Fibroblast of lung (primary cell): ENCODE results near the gene PTPN13. TPM values are rescaled to one million over a fixed set of nuclear protein-coding genes. Genes with fewer than 3 reads are reported as not detected.

ENCODE experiments used
- DNase-seq, 2 donors: peaks; one replicate each; pipeline versions ENCODE4 v3.0.0 to v3.0.0-alpha.2; 2010; ENCODE audit warnings: low read depth in 2 of 2
- H2AFZ ChIP-seq: 2 replicates; pipeline ENCODE4 v1.5.1; 2012; ENCODE audit warnings: low read length, control low read depth, inconsistent platforms
- H3K27ac ChIP-seq: 2 replicates; pipeline ENCODE4 v1.5.1; 2011; ENCODE audit warnings: low read length, control low read depth; ENCODE audit not compliant: insufficient read depth
- H3K27me3 ChIP-seq: 2 replicates; pipeline ENCODE4 v1.5.1; 2011; ENCODE audit warnings: mild to moderate bottlenecking, low read length; ENCODE audit not compliant: control insufficient read depth, insufficient read depth
- H3K36me3 ChIP-seq: 2 replicates; pipeline ENCODE4 v1.5.1; 2011; ENCODE audit warnings: low read length; ENCODE audit not compliant: control insufficient read depth, insufficient read depth
- H3K4me1 ChIP-seq: 2 replicates; pipeline ENCODE4 v1.5.1; 2011; ENCODE audit warnings: low read length; ENCODE audit not compliant: control insufficient read depth, insufficient read depth; ENCODE audit errors: extremely low read depth
- H3K4me2 ChIP-seq: 2 replicates; pipeline ENCODE4 v1.5.1; 2011; ENCODE audit warnings: low read length, control low read depth; ENCODE audit not compliant: insufficient read depth; ENCODE audit errors: extremely low read depth
- H3K4me3 ChIP-seq, 4 experiments: fragments of 200-600 bp in 1 of 4; sonication (generic) in 1 of 4; replicated peaks in 1 of 4; 2 replicates each; pipeline ENCODE4 v1.5.1; 2011 to 2016; ENCODE audit warnings: low read length in 4 of 4, low read depth in 3 of 4, mild to moderate bottlenecking in 3 of 4, control low read depth in 2 of 4, inconsistent platforms in 1 of 4, mixed read lengths in 1 of 4; ENCODE audit not compliant: insufficient read depth in 1 of 4; ENCODE audit errors: control extremely low read depth in 1 of 4
- H3K79me2 ChIP-seq: 2 replicates; pipeline ENCODE4 v1.5.1; 2012; ENCODE audit warnings: mild to moderate bottlenecking, low read length, inconsistent platforms; ENCODE audit not compliant: control insufficient read depth, insufficient read depth
- H3K9ac ChIP-seq: 2 replicates; pipeline ENCODE4 v1.5.1; 2011; ENCODE audit warnings: mild to moderate bottlenecking, low read length, control low read depth; ENCODE audit not compliant: insufficient read depth
- H3K9me3 ChIP-seq: 2 replicates; pipeline ENCODE4 v1.5.1; 2012; ENCODE audit warnings: low read depth, low read length; ENCODE audit not compliant: control insufficient read depth, insufficient read depth
- H4K20me1 ChIP-seq: 2 replicates; pipeline ENCODE4 v1.5.1; 2011; ENCODE audit warnings: low read length; ENCODE audit not compliant: control insufficient read depth, insufficient read depth; ENCODE audit errors: extremely low read depth
- CTCF ChIP-seq, 2 donors: IDR thresholded peaks in 1 of 2; conservative IDR thresholded peaks in 1 of 2; 1 replicate in 1 of 2; 2 replicates in 1 of 2; pipeline ENCODE4 v1.5.1; 2011 to 2012; ENCODE audit warnings: low read length in 2 of 2, control low read depth in 1 of 2, inconsistent platforms in 1 of 2, low read depth in 1 of 2, mild to moderate bottlenecking in 1 of 2
- EZH2 ChIP-seq: IDR thresholded peaks from 2 replicates; pipeline ENCODE4 v1.5.1; 2012; ENCODE audit warnings: low read length, control low read depth, mild to moderate bottlenecking; ENCODE audit errors: missing control alignments
- polyA plus RNA-seq, 2 donors: library from polyadenylated mRNA; depleted of rRNA in 1 of 2; stranded (reverse) in 1 of 2; unstranded in 1 of 2; fragments of >200 nt; gene quantifications; 2 replicates each; pipeline ENCODE4 v1.2.1, GENCODE V29; 2011 to 2012; ENCODE audit warnings: missing spikeins in 1 of 2
- total RNA-seq: library from RNA; depleted of rRNA; stranded (reverse); fragments of >200 nt; gene quantifications from 2 replicates; pipeline ENCODE4 v1.2.1, GENCODE V29; 2014

The PTPN13 gene
- total and polyA plus RNA-seq, 2 donors (not counting 1 experiment from before 2014, with no cell fraction given): 16.5 to 136 TPM

- H3K9me3 ChIP-seq: no peaks in the 10 kb centered on the region
- no peaks in the 10 kb centered on the region for H4K20me1 ChIP-seq
- peaks cover 36% of the 10 kb centered on the region for H3K79me2 ChIP-seq
- peak; percentile 86 to 88 for DNase-seq
- TF ChIP-seq CTCF (conservative IDR thresholded peaks at IDR 0.05 in 1 of 2, IDR thresholded peaks at IDR 0.05 in 1 of 2; ENCODE audit: low read depth in 1 of 2, low read length in 2 of 2) (peak; percentile 23 to 35), EZH2 (no peak)
- peak overlapping the region; percentile 71 to 95 (median 82) for H3K4me3 ChIP-seq
- peak overlapping the region; percentile 88 for H2AFZ ChIP-seq
- peak overlapping the region; percentile 89 for H3K4me2 ChIP-seq
- no peaks in the 10 kb centered on the region for H3K27me3 ChIP-seq
- H3K27ac ChIP-seq: peak overlapping the region; percentile 94
- peaks cover 7% of the 10 kb centered on the region for H3K4me1 ChIP-seq
- H3K9ac ChIP-seq: peak overlapping the region; percentile 89
- H3K36me3 ChIP-seq: no peaks in the 10 kb centered on the region
Observed at GRCh38 chr4:86594559-86595425, 677 bp downstream of the PTPN13 start.

- H3K27ac ChIP-seq: peak overlapping the region; percentile 94
Observed at GRCh38 chr4:86595426-86595805, 1.3 kb downstream of the PTPN13 start.

More at GRCh38 chr4:86595426-86595805, 1.3 kb downstream of the PTPN13 start:
- TF ChIP-seq EZH2 (no peak), CTCF (conservative IDR thresholded peaks at IDR 0.05 in 1 of 2, IDR thresholded peaks at IDR 0.05 in 1 of 2; ENCODE audit: low read depth in 1 of 2, low read length in 2 of 2) (no peak)
- no peaks in the 10 kb centered on the region for H4K20me1 ChIP-seq
- no peaks in the 10 kb centered on the region for H3K36me3 ChIP-seq
- peaks cover 7% of the 10 kb centered on the region for H3K4me1 ChIP-seq
- H3K9me3 ChIP-seq: no peaks in the 10 kb centered on the region
- H3K79me2 ChIP-seq: peaks cover 39% of the 10 kb centered on the region
- H3K4me3 ChIP-seq: peak overlapping the region; percentile 71 to 95 (median 82)
- H3K9ac ChIP-seq: peak overlapping the region; percentile 65
- peak overlapping the region; percentile 34 for H2AFZ ChIP-seq
- no peaks in the 10 kb centered on the region for H3K27me3 ChIP-seq
- peak in 1 of 2 donors; percentile 45 for DNase-seq
- peak overlapping the region; percentile 89 for H3K4me2 ChIP-seq
